NCI-H1105 (cell line): Measurements from ENCODE around the gene RTL1.

Experiments used
- DNase-seq: peaks from one replicate; lab custom pipeline; 2025; lab: John Stamatoyannopoulos, UW

RTL1 gene

GRCh38 chr14:100834794-100835547 is 68.6 kb downstream of the RTL1 start:
- DNase-seq = no peak

- DNase-seq = no peak
Observed at GRCh38 chr14:100834082-100834793, 69.3 kb downstream of the RTL1 start.

GRCh38 chr14:100832311-100832960 is 71.1 kb downstream of the RTL1 start:
- DNase-seq = no peak

- no peak for DNase-seq
Observed at GRCh38 chr14:100830681-100831080, 72.8 kb downstream of the RTL1 start.
